Fibroblast of pulmonary artery (primary cell): ENCODE results near the gene P4HA1.

Source experiments
- DNase-seq: peaks from one replicate; pipeline ENCODE4 v3.0.0-alpha.2; 2010; ENCODE audit warnings: low read depth
- H3K4me3 ChIP-seq: replicated peaks from 2 replicates; pipeline ENCODE4 v1.5.1; 2011; ENCODE audit warnings: low read depth, mild to moderate bottlenecking, control low read depth, low read length, moderate library complexity
- CTCF ChIP-seq: IDR thresholded peaks from 2 replicates; pipeline ENCODE4 v1.5.1; 2011; ENCODE audit warnings: mild to moderate bottlenecking, control low read depth, low read length, inconsistent platforms; ENCODE audit errors: missing control alignments

P4HA1 gene

GRCh38 chr10:73096449-73097304 lies at the start of gene P4HA1:
P4HA1 (minus strand) TSS chr10:73096866; CDS start chr10:73074883, 21,983 bp downstream.
- H3K4me3 ChIP-seq: peak within 1 kb of the TSS; percentile 79
- TF ChIP-seq CTCF: peak; percentile 51
- peak; percentile 98 for DNase-seq

- DNase-seq: no peak
- no peak for TF ChIP-seq CTCF
- H3K4me3 ChIP-seq: no peak overlapping the region
These were observed 44.9 kb upstream of the P4HA1 start for GRCh38 chr10:73141603-73142002.

- no peak overlapping the region for H3K4me3 ChIP-seq
- DNase-seq: no peak
- no peak for TF ChIP-seq CTCF
These were observed 42.6 kb upstream of the P4HA1 start for GRCh38 chr10:73139251-73139650.

GRCh38 chr10:73136627-73137026 lies 40.0 kb upstream of the P4HA1 start:
- no peak for TF ChIP-seq CTCF
- H3K4me3 ChIP-seq: no peak overlapping the region
- no peak for DNase-seq

- DNase-seq: no peak
- no peak overlapping the region for H3K4me3 ChIP-seq
- no peak for TF ChIP-seq CTCF
These were observed 38.1 kb upstream of the P4HA1 start for GRCh38 chr10:73134727-73135126.

- no peak overlapping the region for H3K4me3 ChIP-seq
- no peak for DNase-seq
- TF ChIP-seq CTCF: no peak
These were observed 35.4 kb upstream of the P4HA1 start for GRCh38 chr10:73131913-73132686.
